Measurements from ENCODE around the gene RAVER2.
A peak's percentile ranks its signal among the peaks of the same experiment; 100 is the strongest.

RAVER2 gene

GRCh38 chr1:64881281-64881680 lies 136.4 kb downstream of the RAVER2 start:
- peak; percentile 16 for DNase-seq

Measured in activated CD4-positive, alpha-beta T cell treated with anti-CD3 and anti-CD28 coated beads, Interleukin-2, amount 50 U/mL, for 16 hours (primary cell).